GOT3 (cell line): Measurements from ENCODE around the gene TEAD1.
"Not testable (repeated sequence)": the region's sequence is repeated elsewhere in the genome, so short reads cannot be mapped to it uniquely, and the experiment has no call there.

Source experiments
- DNase-seq: peaks from one replicate; lab custom pipeline; 2025; ENCODE audit warnings: mixed read lengths; lab: John Stamatoyannopoulos, UW

TEAD1 gene

DNA sequence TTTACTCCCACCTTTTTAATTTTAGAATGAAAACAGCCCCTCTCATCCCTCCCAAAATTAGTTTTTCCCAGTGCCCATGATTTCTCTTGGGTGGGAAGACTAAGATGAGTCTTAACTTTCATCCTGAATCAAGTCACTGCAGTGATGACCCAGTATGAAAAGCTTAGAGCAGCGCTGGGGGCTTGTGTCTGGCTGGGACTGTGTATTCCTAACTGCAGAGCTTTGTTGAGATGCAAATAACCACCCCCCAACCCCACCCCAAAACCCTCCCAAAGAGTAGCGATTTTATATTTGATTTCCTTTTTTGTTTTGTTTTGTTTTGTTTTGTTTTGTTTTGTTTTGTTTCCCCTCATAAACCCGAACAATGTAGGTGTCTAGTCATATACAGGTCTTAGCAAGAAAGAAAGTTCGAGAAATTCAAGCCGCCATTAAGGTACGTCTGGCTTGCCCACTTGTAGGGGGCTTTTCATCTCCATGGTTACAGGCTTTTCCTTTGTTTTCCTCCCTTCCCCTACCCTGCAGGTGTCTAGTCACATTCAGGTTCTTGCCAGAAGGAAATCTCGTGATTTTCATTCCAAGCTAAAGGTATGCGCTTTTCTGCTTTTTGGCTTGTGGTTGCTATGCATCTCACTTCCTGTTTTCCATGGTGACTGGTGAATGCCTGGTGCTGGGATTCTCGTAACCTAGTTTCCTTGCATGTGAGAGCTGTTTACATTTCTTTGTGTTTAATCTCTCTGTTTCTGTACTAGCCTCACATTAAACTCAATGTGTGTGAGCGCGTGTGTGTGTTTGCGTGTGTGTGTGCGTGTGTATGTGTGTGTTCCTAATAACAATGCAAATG lies 190.3 kb downstream of the TEAD1 start:
- no peak for DNase-seq

GRCh38 chr11:12865863-12866595 lies 191.8 kb downstream of the TEAD1 start:
- DNase-seq = no peak

DNA sequence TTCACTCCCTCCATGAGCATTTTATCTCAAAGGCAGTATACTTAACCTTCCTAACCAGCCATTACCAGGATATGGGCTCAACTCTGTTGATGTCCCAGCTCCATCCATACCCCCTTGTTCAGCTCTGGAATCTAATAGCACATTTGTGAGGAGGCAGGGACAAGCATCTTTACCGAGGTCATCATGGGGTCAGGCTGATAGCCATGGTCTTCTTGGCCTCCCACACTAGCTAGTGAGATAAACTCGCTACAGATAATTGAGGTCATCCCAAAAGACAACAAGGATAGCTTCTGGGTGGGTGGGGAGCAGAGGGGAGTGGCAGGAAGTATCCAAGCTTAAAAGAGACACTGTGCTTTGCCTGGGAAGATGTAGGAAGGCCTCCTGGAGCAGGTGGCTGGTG lies 193.3 kb downstream of the TEAD1 start:
- DNase-seq = no peak

DNA sequence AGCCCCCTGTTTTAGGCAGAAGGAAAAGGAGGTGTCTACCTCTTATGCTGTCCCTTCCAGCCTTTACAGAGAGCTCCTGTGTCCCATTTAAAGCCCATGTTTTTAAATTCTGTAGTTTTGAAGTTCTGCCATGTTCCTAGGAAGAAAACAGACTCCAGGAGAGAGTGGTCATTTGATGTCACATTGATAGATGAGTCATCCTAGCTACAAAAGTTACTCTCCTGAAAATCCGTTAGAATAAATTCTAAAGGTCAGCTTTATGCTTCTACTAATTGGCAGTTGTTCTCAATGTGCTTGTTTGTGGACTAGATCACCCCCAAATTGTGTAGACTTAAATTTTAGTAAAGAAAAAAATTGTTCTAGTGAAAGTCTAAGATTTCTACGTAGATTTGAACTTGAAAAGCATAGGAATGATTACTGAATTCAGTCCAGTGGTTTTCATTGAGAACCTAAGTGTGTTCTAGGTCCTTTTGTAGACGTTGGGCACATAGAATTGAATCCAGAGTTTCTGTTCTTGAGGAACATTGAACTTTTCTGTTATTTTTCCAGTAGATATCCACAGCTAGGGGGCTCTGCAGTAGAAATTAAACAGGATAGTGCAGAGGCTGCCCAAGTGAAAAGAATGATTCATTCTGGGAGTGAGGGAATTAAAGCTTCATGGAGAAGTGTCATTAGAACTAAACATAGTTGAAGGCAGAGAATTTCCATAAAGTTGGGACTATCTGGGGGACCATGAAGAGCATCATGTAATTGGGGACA lies 194.3 kb downstream of the TEAD1 start:
- DNase-seq = no peak

DNA sequence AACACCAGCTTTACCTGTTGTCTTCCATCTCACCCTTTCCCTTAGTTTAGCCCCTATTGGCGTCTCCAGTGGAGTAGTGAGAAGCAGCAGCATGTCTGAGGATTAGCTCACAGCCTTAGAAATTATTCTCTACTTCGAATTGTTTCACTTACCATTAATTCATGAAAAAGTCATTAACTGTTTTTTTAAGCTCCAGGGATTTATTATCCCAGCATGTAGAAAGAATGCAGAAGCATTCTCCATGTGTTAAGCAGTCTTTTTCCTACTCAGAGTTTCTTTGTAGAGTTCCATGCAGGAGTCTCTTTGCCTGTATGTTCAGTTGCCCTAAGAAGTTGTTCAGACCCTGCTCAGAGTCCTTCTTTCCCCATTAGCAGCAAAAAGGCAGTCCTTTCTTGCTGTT lies 197.0 kb downstream of the TEAD1 start:
- no peak for DNase-seq

GRCh38 chr11:12871788-12872321 lies 197.6 kb downstream of the TEAD1 start:
- DNase-seq = no peak

- no peak for DNase-seq
These were observed 202.1 kb downstream of the TEAD1 start for GRCh38 chr11:12876340-12876739.

DNA sequence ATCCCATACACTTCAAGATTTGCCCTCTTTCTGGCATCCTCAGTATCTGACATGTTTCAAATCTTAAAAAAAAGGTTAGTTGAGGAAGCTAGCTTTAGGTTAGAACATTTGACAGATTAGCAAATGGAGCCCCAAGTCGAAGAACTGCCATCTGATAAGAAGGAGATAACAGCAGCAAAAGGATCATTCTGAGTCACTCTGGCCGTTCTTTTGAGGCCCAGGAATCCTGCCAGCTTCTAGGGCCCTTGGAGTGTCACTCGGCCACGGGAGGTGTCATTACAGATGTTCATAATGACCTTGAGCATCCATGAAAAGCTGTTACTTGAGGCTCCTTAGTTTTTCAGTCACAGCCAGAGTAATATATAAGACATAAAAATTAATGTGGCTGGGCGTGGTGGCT lies 202.8 kb downstream of the TEAD1 start:
- DNase-seq = no peak

GRCh38 chr11:12877508-12877907 lies 203.3 kb downstream of the TEAD1 start:
- not testable (repeated sequence) for DNase-seq

GRCh38 chr11:12880327-12880726 lies 206.1 kb downstream of the TEAD1 start:
- DNase-seq = no peak

- DNase-seq = no peak
These were observed 208.4 kb downstream of the TEAD1 start for GRCh38 chr11:12882670-12883069.

DNA sequence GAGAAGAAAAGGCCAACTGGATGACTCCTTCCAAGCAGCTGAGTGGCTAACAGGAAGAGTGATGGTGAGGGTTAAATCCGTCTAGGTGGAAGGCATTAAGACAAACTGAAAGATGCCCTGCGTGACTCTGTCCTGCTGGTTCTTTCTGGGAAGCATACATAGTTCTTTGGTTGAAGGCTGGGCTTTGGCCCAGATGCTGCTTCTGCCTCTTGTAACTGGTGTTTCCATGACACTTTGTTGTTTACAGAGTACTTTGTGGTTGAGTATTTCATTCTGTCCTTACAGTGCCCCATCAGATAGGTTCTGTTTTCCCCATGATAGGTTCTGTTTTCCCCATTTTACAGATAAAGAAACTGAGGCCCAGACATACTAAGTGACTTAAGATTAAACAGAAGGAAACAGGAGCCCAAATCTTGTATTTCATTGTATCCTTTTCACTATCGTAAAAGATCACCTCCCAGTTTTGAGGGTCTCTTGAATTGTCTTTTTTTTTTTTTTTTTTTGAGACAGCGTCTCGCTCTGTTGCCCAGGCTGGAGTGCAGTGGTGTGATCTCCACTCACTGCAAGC lies 210.6 kb downstream of the TEAD1 start:
- no peak for DNase-seq

DNA sequence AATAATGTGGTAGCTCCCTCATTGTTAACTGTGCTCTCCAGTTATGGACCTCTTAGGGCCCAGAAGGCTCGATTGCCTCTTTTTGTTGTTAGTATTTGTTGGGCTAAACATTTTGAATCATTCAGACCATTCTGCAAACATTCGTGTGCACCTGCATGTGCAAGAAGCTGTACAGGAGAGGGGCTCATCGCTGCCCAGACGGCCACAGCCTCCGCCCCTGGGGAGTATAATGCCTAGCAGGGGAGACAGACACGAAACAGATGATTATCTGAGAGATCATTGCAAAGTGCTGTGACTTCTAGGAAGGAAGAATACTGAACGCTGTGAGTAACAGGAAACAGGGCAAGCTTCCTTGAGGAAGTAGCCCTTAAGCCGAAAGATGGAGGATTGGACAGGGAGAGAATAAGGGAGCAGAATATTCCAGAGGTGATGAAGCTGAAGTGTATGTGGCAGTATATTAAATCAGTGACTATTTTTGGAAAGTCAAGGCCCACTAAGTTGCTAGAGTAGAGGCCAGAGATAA lies 211.6 kb downstream of the TEAD1 start:
- no peak for DNase-seq

- DNase-seq = no peak
These were observed 212.3 kb downstream of the TEAD1 start for GRCh38 chr11:12886508-12886907.

DNA sequence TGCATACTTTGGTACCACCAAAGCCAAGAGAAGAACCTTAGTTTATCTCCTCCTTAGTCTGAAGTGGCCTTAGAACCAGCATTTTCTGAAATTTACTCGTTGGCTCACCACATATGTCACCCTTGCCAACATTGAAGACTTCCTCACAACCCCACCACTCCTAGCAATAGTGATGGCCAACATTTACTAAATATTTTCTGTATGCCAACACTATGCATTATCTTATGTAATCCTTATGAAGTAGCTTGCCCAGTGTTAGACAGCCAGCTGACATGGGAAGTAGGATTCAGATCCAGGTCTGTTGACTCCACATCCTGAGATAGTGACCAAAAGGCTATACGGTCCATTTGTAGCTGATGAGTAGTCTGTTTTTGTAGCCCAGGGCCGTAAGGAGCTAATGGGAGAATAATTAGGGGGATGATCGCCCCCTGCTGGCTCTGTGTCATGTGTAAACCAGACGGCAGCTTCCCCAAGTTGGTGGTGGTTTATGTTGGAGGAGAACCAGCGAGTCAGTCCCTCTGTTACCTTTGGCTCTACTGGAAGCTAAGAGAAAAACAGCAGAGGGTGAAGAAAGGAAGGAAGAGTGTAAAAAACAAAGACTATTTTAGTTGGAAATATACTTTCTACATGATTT lies 214.4 kb downstream of the TEAD1 start:
- DNase-seq = no peak

DNA sequence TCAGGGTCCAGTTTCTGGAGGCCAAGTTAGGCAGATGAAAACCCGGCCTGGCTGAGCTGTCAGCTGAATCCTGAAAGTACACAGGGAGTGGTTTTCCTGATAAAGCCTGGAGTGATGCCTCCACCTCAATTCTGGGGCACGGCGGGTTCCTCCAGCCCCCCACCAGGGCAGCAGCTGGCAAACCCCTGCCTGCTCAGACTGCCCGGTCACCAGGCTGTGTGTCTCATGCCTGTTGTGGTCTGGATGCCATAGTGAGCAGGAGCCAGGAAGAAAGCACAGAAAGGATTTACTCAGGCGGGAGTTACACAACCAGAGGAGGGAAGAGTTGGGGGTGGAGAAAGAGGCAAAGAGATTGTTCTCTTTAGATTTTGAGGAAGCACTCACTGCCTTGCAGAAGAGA lies 215.0 kb downstream of the TEAD1 start:
- no peak for DNase-seq

GRCh38 chr11:12890476-12890875 lies 216.3 kb downstream of the TEAD1 start:
- no peak for DNase-seq

- no peak for DNase-seq
These were observed 219.8 kb downstream of the TEAD1 start for GRCh38 chr11:12893787-12894672.

- no peak for DNase-seq
These were observed 223.2 kb downstream of the TEAD1 start for GRCh38 chr11:12897390-12897789.

GRCh38 chr11:12897867-12898266 lies 223.6 kb downstream of the TEAD1 start:
- DNase-seq = no peak
